Right hindlimb (tissue), 1 donor: Measurements from ENCODE around the gene ZNF407.

Experiments used
- DNase-seq: peaks from one replicate; pipeline ENCODE4 v3.0.0-alpha.2; 2018

ZNF407 gene

GRCh38 chr18:74980669-74981068, 383.0 kb downstream of the ZNF407 start:
- no peak for DNase-seq

DNA sequence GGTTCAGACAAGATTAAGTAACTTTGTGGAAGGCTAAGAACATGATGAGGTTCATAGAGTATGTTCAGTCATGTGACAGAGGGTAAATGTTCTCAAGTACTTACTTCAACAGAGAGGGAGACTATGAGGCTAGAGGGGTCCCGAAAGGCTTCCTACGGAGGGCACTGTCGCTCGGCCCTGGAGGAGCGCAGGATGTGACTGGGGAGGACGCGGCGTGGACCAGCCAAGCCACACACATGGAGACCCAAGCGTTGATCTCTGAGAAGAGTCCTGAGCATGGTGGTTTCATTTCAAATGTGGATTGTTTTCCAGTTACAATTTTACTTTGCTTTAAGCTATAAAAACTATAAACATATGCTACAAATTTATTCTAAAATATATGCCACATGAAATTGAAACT, 383.8 kb downstream of the ZNF407 start:
- DNase-seq, result no peak

DNA sequence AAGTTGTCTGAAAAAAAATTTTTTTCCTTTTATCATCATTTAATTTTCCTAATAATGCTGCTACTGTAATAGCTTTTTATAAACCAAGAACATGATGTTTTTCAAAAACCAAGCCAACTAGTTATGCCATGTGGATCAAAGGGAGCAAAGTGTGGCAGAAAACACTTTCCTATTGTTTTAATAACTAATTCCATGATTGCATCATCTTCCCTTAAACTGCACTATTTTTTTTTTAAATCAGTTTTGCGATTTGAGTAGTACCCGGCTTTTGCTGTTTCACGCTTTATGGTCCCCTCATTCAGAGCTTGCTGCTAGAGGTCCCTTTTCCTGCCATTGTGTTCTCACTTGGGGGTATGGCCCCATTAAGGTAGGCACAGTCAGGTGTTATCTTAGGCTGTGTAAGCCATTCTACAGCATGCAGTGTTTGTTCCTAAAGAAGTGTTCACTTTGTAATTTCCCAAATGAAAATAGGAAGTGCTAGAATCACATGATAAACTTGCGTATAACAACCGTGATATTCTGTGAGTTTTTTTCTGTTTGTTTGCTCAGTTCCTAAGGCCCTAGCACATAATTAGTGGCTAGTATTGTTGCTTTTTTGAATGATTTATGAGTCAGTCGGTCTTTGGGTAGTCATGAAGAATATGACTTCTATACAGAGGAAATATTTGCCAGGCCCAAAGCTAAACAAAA, 385.4 kb downstream of the ZNF407 start:
- no peak for DNase-seq

- no peak for DNase-seq
Observed at GRCh38 chr18:74989134-74989533, 391.5 kb downstream of the ZNF407 start.

DNA sequence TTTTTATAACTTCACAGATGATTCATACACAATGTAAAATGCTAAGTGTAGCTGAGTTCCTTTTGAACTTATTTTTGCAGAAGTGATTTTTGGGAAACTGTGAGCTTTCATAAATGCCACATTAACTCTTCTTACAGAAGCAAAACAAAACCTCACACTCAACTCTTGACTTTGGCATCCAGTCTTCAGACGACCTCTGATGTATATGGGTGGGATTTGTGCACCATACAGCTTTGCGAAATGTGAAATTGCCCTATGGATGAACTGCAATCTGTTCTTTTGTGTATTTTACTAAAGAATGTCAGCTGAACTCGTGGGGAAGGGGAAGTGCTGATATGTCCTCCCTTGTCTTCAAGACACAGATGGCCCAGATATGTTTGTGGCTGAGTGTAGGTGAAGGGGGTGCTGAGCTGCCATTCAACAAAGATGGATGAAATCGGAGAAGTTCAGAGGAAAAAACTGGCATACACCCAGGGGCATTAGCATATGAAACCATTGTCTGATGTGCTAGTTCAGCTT, 393.0 kb downstream of the ZNF407 start:
- DNase-seq, result no peak

- DNase-seq, result no peak
Observed at GRCh38 chr18:74994502-74995418, 397.1 kb downstream of the ZNF407 start.

- DNase-seq, result no peak
Observed at GRCh38 chr18:74995419-74995736, 397.7 kb downstream of the ZNF407 start.

- DNase-seq, result no peak
Observed at GRCh38 chr18:74996055-74996454, 398.4 kb downstream of the ZNF407 start.

DNA sequence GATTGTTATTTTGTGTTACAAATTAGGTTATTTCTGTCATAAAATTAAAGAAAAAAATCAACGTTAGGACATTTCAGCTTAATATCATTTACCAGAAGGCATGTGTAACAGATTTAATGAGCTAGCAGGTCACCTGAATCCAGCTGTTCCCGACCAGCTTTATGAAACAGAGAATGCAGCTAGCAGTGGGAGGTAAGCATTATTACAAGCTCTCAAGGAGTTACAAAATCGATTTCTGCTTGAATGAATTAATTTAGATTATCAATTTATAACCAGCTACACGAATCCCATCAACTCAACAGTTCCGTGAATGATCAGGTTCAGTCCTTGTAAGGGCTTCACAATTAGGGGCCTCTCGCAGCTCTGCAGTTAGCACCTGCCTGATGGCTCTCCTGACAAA, 399.3 kb downstream of the ZNF407 start:
- no peak for DNase-seq

- no peak for DNase-seq
Observed at GRCh38 chr18:75000920-75001319, 403.2 kb downstream of the ZNF407 start.

DNA sequence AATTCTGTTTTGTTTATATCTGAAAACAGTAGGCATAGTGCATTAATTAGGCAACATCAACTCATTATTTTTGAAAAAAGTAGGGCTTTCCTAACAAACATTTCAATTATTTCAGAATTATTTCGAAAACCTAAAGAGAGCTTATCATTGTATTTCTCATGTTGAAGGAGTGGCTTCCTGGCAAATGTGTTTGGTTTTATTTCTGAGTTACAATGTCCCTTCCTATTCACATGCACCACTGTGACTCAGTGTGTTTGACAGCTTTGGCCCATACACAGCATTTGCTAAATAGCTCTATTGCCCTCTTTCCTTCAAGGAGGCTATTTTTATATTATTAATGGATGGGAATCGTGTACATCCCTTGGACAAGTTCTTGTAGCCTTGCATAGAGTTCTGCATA, 405.4 kb downstream of the ZNF407 start:
- no peak for DNase-seq

- no peak for DNase-seq
Observed at GRCh38 chr18:75003764-75004690, 406.4 kb downstream of the ZNF407 start.

- no peak for DNase-seq
Observed at GRCh38 chr18:75005626-75006025, 408.0 kb downstream of the ZNF407 start.

DNA sequence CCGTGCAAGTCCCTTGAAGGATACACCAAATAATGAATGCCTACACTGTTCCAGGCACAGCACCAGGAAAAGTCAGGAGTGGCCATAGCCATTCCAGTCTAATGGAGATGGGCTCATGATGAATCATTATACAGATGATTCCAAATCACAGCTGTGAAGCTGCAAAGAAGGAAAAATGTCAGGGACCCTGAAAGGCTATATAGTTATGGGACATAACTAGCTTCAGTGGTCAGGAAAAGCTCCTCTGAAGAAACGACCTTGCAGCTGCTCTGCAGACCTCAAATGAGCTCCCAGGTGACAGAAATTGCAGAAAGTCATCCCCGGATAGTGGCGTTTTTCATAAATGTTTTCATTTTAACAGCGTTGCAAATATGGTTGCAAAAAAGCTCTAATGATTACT, 410.5 kb downstream of the ZNF407 start:
- no peak for DNase-seq

DNA sequence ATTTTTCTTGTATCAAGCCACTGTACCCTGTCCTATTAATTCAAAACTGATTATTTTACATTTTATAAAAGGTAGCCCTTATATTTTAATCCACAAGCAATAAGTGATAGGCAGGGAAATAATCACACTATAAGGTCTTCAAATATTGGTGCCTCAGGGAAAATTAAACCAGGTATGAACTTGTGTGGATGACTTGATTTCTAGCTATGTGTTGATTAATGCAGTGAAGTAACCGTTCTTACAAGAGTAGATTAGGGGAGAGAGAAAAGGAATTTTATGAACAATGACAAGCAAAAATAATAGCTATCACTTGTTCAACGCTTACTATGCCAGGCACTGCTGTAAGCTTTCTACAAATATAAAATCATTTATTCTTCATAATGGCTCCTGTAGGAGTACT, 411.6 kb downstream of the ZNF407 start:
- DNase-seq, result no peak

- DNase-seq, result no peak
Observed at GRCh38 chr18:75009878-75010277, 412.2 kb downstream of the ZNF407 start.

GRCh38 chr18:75010278-75010677, 412.6 kb downstream of the ZNF407 start:
- peak; percentile 30 for DNase-seq

GRCh38 chr18:75010689-75011088, 413.0 kb downstream of the ZNF407 start:
- no peak for DNase-seq

- no peak for DNase-seq
Observed at GRCh38 chr18:75016025-75016717, 418.5 kb downstream of the ZNF407 start.

- DNase-seq, result no peak
Observed at GRCh38 chr18:75023473-75023872, 425.8 kb downstream of the ZNF407 start.

DNA sequence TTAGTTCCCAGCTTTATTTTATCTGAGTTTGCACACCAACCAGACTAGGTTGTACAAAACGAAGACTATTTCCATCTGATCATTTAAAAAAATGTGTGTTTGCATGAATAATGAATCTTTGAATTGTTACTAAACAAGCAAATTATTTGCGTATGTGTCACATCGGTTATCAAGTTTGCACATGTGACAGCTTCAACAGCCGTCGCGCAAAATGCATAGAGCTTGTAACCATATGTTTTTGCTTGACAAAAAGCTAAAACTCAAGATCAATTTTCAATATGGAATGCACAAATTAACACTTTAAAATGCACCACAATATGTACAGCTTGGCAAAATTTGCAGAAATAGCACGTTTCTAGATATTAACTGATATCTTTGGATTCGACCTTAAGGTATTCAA, 427.2 kb downstream of the ZNF407 start:
- no peak for DNase-seq

GRCh38 chr18:75025573-75025972, 427.9 kb downstream of the ZNF407 start:
- DNase-seq, result no peak
